CD4-positive, alpha-beta memory T cell (primary cell): ENCODE results near the gene CUX1. TPM values are rescaled to one million over a fixed set of nuclear protein-coding genes. Genes with fewer than 3 reads are reported as not detected.
A peak's percentile ranks its signal among the peaks of the same experiment; 100 is the strongest.
"Not testable (repeated sequence)": the region's sequence is repeated elsewhere in the genome, so short reads cannot be mapped to it uniquely, and the experiment has no call there.

ENCODE experiments used
- CTCF ChIA-PET: fragments of 350-600 bp; sonication (Branson Sonifier 250); formaldehyde crosslinking; loops from one replicate; lab custom pipeline; 2021; ENCODE audit warnings: inconsistent platforms; ENCODE audit not compliant: partially characterized antibody; lab: Charles Lee
- POLR2A ChIA-PET: fragments of 350-600 bp; sonication (Branson Sonifier 250); formaldehyde crosslinking; loops from one replicate; lab custom pipeline; 2021; ENCODE audit not compliant: partially characterized antibody; lab: Charles Lee
- DNase-seq, 5 donors: peaks; one replicate each; pipeline versions ENCODE4 v3.0.0 to v3.0.0-alpha.2; 2020 to 2022; ENCODE audit warnings: mixed read lengths in 1 of 5
- H3K27ac ChIP-seq: one replicate; pipeline ENCODE4 v1.7.0; 2013; ENCODE audit warnings: low read depth, low read length
- H3K27me3 ChIP-seq: 2 replicates; pipeline ENCODE4 v1.7.0; 2013; ENCODE audit warnings: mild to moderate bottlenecking, low read length, moderate library complexity; ENCODE audit not compliant: insufficient read depth
- H3K36me3 ChIP-seq: 2 replicates; pipeline ENCODE4 v1.7.0; 2013; ENCODE audit warnings: mild to moderate bottlenecking, low read length, moderate library complexity; ENCODE audit not compliant: insufficient read depth
- H3K4me1 ChIP-seq: 2 replicates; pipeline ENCODE4 v1.7.0; 2013; ENCODE audit warnings: mild to moderate bottlenecking, low read length, moderate library complexity; ENCODE audit not compliant: insufficient read depth
- H3K4me3 ChIP-seq, 2 donors: one replicate each; pipeline ENCODE4 v1.7.0; 2013; ENCODE audit warnings: low read length in 2 of 2, mild to moderate bottlenecking in 1 of 2
- H3K9me3 ChIP-seq, 2 donors: one replicate each; pipeline ENCODE4 v1.7.0; 2013; ENCODE audit warnings: low read length in 2 of 2, control low read depth in 1 of 2; ENCODE audit not compliant: control insufficient read depth in 1 of 2
- H3K27ac Mint-ChIP-seq, 7 donors: one replicate each; pipeline ENCODE4 v1.8.0; 2020 to 2021; ENCODE audit warnings: mixed read lengths in 7 of 7, mild to moderate bottlenecking in 6 of 7, inconsistent platforms in 3 of 7, moderate library complexity in 3 of 7
- H3K27me3 Mint-ChIP-seq, 2 donors: one replicate each; pipeline ENCODE4 v1.8.0; 2020 to 2021; ENCODE audit warnings: mixed read lengths in 2 of 2
- H3K36me3 Mint-ChIP-seq, 2 donors: one replicate each; pipeline ENCODE4 v1.8.0; 2020 to 2021; ENCODE audit warnings: mixed read lengths in 2 of 2, inconsistent platforms in 1 of 2, mild to moderate bottlenecking in 1 of 2
- H3K4me1 Mint-ChIP-seq, 4 donors: one replicate each; pipeline ENCODE4 v1.8.0; 2020 to 2021; ENCODE audit warnings: mixed read lengths in 4 of 4, mild to moderate bottlenecking in 1 of 4
- H3K4me3 Mint-ChIP-seq, 8 donors: one replicate each; pipeline ENCODE4 v1.8.0; 2020 to 2021; ENCODE audit warnings: mixed read lengths in 8 of 8, mild to moderate bottlenecking in 7 of 8, moderate library complexity in 6 of 8, inconsistent platforms in 3 of 8
- H3K9me3 Mint-ChIP-seq, 8 donors: one replicate each; pipeline ENCODE4 v1.8.0; 2020 to 2021; ENCODE audit warnings: mixed read lengths in 8 of 8, mild to moderate bottlenecking in 5 of 8, inconsistent platforms in 3 of 8, moderate library complexity in 1 of 8
- intact Hi-C: fragments of 100-400 bp; cut with micrococcal nuclease; formaldehyde crosslinking; loops from one replicate; pipeline ENCODE4 v1.15.1; 2023
- polyA plus RNA-seq, 2 donors: library from polyadenylated mRNA; unstranded; fragments of 300-500 nt; fragmentation: Illumina TruSeq; gene quantifications; one replicate each; pipeline ENCODE4 v1.2.3, GENCODE V29; 2021
- total RNA-seq, 2 experiments: library from RNA; stranded (reverse); gene quantifications; one replicate each; pipeline ENCODE4 v1.2.3, GENCODE V29; 2021

The CUX1 gene
- total and polyA plus RNA-seq, 4 experiments from 2014 or later: 2.1 to 47.6 (median 36.1) TPM

DNA sequence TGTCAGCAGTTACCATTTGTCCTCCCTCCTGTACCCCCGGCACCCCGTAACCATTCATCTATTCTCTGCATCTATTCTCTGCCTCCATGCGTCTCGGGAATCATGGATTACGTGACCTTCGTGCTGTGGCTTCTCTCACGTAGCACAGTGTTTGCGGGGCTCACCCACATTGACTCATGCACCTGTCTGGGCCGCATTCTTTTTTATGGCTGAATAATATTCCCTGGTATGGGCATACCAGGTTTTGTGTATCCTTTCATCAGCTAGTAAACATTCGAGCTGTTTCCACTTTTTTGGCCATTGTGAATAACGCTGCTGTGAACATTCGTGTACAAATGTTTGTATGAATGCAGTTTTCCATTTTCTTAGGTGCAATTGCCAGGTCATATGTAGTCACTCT, 17.7 kb downstream of the CUX1 start:
- Histone ChIP-seq H3K4me1 (no peaks in the 10 kb centered on the region), H3K36me3 (no peaks in the 10 kb centered on the region), H3K27ac (no peak overlapping the region), H3K4me3 (no peak overlapping the region), H3K27me3 (no peaks in the 10 kb centered on the region), H3K9me3 (no peaks in the 10 kb centered on the region)
- intact Hi-C loops: no loop called here
- H3K4me1 Mint-ChIP-seq: peaks cover 0 to 23% (median 6%) of the 10 kb centered on the region in 4 donors
- H3K27ac Mint-ChIP-seq: peak overlapping the region in 2 of 7 donors; percentile 5 to 48
- H3K9me3 Mint-ChIP-seq: no peaks in the 10 kb centered on the region
- ChIA-PET CTCF (no interaction called here), POLR2A (no interaction called here)
- no peak for DNase-seq
- H3K4me3 Mint-ChIP-seq: no peak overlapping the region
- H3K27me3 Mint-ChIP-seq: no peaks in the 10 kb centered on the region
- H3K36me3 Mint-ChIP-seq: peaks cover 3 to 7% of the 10 kb centered on the region in 2 donors

DNA sequence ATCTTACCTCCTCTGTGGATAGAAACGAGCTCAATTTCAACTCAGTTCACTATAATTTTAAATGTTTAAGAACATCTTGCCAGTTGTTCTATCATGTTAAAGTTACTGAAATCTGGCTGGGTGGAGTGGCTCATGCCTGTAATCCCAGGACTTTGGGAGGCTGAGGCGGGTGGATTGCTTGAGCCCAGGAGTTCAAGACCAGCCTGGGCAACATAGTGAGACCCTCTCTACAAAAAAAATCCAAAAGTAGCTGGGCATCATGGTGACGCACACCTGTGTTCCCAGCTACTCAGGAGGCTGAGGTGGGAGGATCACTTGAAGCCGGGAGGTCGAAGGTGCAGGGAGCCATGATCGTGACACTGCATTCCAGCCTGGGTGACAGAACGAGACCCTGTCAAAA, 20.0 kb downstream of the CUX1 start:
- H3K9me3 ChIP-seq, CTCF ChIA-PET, H3K4me1 ChIP-seq: not testable (repeated sequence)

GRCh38 chr7:101838837-101839483, 21.5 kb downstream of the CUX1 start:
- no peaks in the 10 kb centered on the region for H3K9me3 Mint-ChIP-seq
- POLR2A ChIA-PET: no interaction called here
- CTCF ChIA-PET: no interaction called here

More for the DNA sequence above, 20.0 kb downstream of the CUX1 start:
- H3K27me3 Mint-ChIP-seq, DNase-seq, H3K36me3 Mint-ChIP-seq, H3K4me3 ChIP-seq, POLR2A ChIA-PET, intact Hi-C loops, H3K9me3 Mint-ChIP-seq, H3K36me3 ChIP-seq, H3K27ac Mint-ChIP-seq, H3K4me3 Mint-ChIP-seq, H3K27me3 ChIP-seq, H3K27ac ChIP-seq: not testable (repeated sequence)
- H3K4me1 Mint-ChIP-seq: peaks cover 0 to 21% (median 7%) of the 10 kb centered on the region in 4 donors

GRCh38 chr7:101841328-101841727, 23.9 kb downstream of the CUX1 start:
- H3K27ac Mint-ChIP-seq: no peak overlapping the region
- no peaks in the 10 kb centered on the region for H3K36me3 ChIP-seq

More at GRCh38 chr7:101838837-101839483, 21.5 kb downstream of the CUX1 start:
- peak overlapping the region in 2 of 7 donors; percentile 16 to 52 for H3K27ac Mint-ChIP-seq
- no peaks in the 10 kb centered on the region for H3K27me3 ChIP-seq
- H3K4me1 ChIP-seq: no peaks in the 10 kb centered on the region
- intact Hi-C loops: no loop called here
- DNase-seq: no peak
- H3K36me3 Mint-ChIP-seq: peaks cover 3 to 7% of the 10 kb centered on the region in 2 donors
- no peak overlapping the region for H3K4me3 Mint-ChIP-seq
- no peaks in the 10 kb centered on the region for H3K36me3 ChIP-seq
- peaks cover 0 to 15% (median 7%) of the 10 kb centered on the region in 4 donors for H3K4me1 Mint-ChIP-seq
- no peak overlapping the region for H3K4me3 ChIP-seq
- no peaks in the 10 kb centered on the region for H3K9me3 ChIP-seq
- H3K27ac ChIP-seq: no peak overlapping the region
- H3K27me3 Mint-ChIP-seq: no peaks in the 10 kb centered on the region

GRCh38 chr7:101843293-101844271, 26.2 kb downstream of the CUX1 start:
- Histone ChIP-seq H3K27ac (no peak overlapping the region), H3K4me3 (no peak overlapping the region), H3K36me3 (no peaks in the 10 kb centered on the region), H3K27me3 (no peaks in the 10 kb centered on the region), H3K4me1 (no peaks in the 10 kb centered on the region), H3K9me3 (peaks cover 0 to 4% of the 10 kb centered on the region in 2 donors)
- Mint-ChIP-seq H3K36me3 (peaks cover 3 to 7% of the 10 kb centered on the region in 2 donors), H3K4me3 (peak overlapping the region in 1 of 8 donors; percentile 57), H3K27me3 (no peaks in the 10 kb centered on the region), H3K9me3 (peaks cover 0 to 10% (median 3%) of the 10 kb centered on the region in 8 donors), H3K4me1 (peaks cover 7 to 17% (median 12%) of the 10 kb centered on the region in 4 donors), H3K27ac (no peak overlapping the region)
- DNase-seq: no peak
- intact Hi-C loops: no loop called here
- ChIA-PET CTCF (interaction anchor here (0.7 to 1.0 kb wide), 2 partner anchors 14 to 19 kb away, joined by 3 to 4 read pairs; no protein-coding TSS in a partner anchor), POLR2A (no interaction called here)

More at GRCh38 chr7:101841328-101841727, 23.9 kb downstream of the CUX1 start:
- H3K9me3 Mint-ChIP-seq: no peaks in the 10 kb centered on the region
- Histone ChIP-seq H3K27me3 (no peaks in the 10 kb centered on the region), H3K4me1 (no peaks in the 10 kb centered on the region), H3K9me3 (no peaks in the 10 kb centered on the region), H3K4me3 (no peak overlapping the region), H3K27ac (no peak overlapping the region)
- DNase-seq: no peak
- POLR2A ChIA-PET: interaction anchor here (1.1 kb wide), 1 partner anchor 15 kb away, joined by 3 read pairs; no protein-coding TSS in a partner anchor
- H3K4me1 Mint-ChIP-seq: peaks cover 0 to 15% (median 8%) of the 10 kb centered on the region in 4 donors
- CTCF ChIA-PET: no interaction called here
- intact Hi-C loops: no loop called here
- no peaks in the 10 kb centered on the region for H3K27me3 Mint-ChIP-seq
- no peak overlapping the region for H3K4me3 Mint-ChIP-seq
- no peaks in the 10 kb centered on the region for H3K36me3 Mint-ChIP-seq

- no peak overlapping the region for H3K4me3 Mint-ChIP-seq
- Histone ChIP-seq H3K9me3 (peaks cover 0 to 4% of the 10 kb centered on the region in 2 donors), H3K4me3 (no peak overlapping the region), H3K36me3 (no peaks in the 10 kb centered on the region), H3K4me1 (no peaks in the 10 kb centered on the region), H3K27ac (no peak overlapping the region), H3K27me3 (no peaks in the 10 kb centered on the region)
- intact Hi-C loops: no loop called here
- DNase-seq: no peak
- H3K9me3 Mint-ChIP-seq: peaks cover 0 to 20% (median 5%) of the 10 kb centered on the region in 8 donors
- no peak overlapping the region for H3K27ac Mint-ChIP-seq
- H3K27me3 Mint-ChIP-seq: no peaks in the 10 kb centered on the region
- peaks cover 9 to 19% (median 15%) of the 10 kb centered on the region in 4 donors for H3K4me1 Mint-ChIP-seq
- ChIA-PET CTCF (no interaction called here), POLR2A (interaction anchor here (2.7 kb wide), 1 partner anchor 11 kb away, joined by 14 read pairs; no protein-coding TSS in a partner anchor)
- peaks cover 8 to 14% of the 10 kb centered on the region in 2 donors for H3K36me3 Mint-ChIP-seq
Measured at GRCh38 chr7:101845974-101846373, 28.5 kb downstream of the CUX1 start.
